Measurements from ENCODE around the gene NCKAP1. TPM values are rescaled to one million over a fixed set of nuclear protein-coding genes. Genes with fewer than 3 reads are reported as not detected.

The NCKAP1 gene
- total RNA-seq, 5 donors from 2014 or later (not counting 1 experiment from before 2014, with no cell fraction given), result 2.6 to 7.6 (median 4.9) TPM

- ATAC-seq (replicated peaks in 1 of 4), result no peak
- Histone ChIP-seq H3K9me3 (no peaks in the 10 kb centered on the region), H3K4me3 (ENCODE audit: control insufficient read depth in 1 of 2, extremely low read depth in 1 of 2, low read length in 1 of 2) (no peak overlapping the region), H3K4me1 (ENCODE audit: control insufficient read depth in 1 of 2, extremely low read depth in 1 of 2, insufficient read depth in 2 of 2, low read length in 2 of 2) (peaks cover 12 to 28% of the 10 kb centered on the region in 2 experiments), H3K27me3 (replicated peaks in 1 of 2; ENCODE audit: control insufficient read depth in 2 of 2, extremely low read depth in 1 of 2, insufficient read depth in 2 of 2, low read length in 1 of 2) (peaks cover 8 to 24% of the 10 kb centered on the region in 2 experiments), H3K27ac (ENCODE audit: low read length) (no peak overlapping the region), H3K36me3 (ENCODE audit: control insufficient read depth in 2 of 2, extremely low read depth in 1 of 2, insufficient read depth in 1 of 2, low read length in 1 of 2) (no peaks in the 10 kb centered on the region)
- DNase-seq, result no peak
- H3K9me3 Mint-ChIP-seq, result no peaks in the 10 kb centered on the region
- peaks cover 29 to 33% (median 33%) of the 10 kb centered on the region in 3 donors for H3K4me1 Mint-ChIP-seq
- H3K4me3 Mint-ChIP-seq, result no peak overlapping the region
- H3K27ac Mint-ChIP-seq, result no peak overlapping the region
- peaks cover 39 to 43% of the 10 kb centered on the region in 2 donors for H3K27me3 Mint-ChIP-seq
- no peaks in the 10 kb centered on the region for H3K36me3 Mint-ChIP-seq
- 78% methylated on average over 2 of the region's 2 CpGs for WGBS (ENCODE audit: insufficient coverage)
- CTCF ChIA-PET, result interaction anchor here in 1 of 2 donors (1.0 to 1.4 kb wide), 3 partner anchors 14 to 38 kb away, joined by 3 to 4 read pairs (median 3); partner anchors contain the start of gene DUSP19
- POLR2A ChIA-PET, result interaction anchor here in 1 of 2 donors (0.9 kb wide), 1 partner anchor 15 kb away, joined by 11 read pairs; no protein-coding TSS in a partner anchor
Measured at GRCh38 chr2:183040604-183041003, 2.3 kb upstream of the NCKAP1 start.

GRCh38 chr2:183037553-183038340 is 510 bp downstream of the NCKAP1 start:
- ATAC-seq (replicated peaks in 1 of 4), result peak; percentile 61 to 76 (median 72)

DNA sequence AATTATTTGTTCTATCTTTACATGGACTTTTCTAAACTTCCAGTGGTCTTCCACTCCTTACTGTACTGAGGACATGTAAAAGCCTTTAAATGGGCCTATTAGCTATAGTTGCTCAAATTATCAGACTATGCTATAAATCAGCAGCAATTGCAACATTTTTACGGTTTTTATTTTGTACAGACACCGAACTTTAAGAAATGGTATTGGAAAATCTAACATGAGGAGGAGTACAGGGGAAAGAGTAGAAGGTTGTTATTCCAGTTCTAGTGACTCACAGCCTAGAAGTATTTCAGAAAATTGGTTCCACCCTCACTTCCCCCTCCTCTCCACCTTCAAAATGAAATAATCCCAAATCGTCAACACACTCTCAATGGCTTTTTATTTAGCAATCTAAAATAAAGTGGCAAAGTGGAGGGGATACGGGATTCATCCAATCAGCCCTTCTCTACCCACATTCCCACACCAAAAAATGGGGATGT is 1.1 kb downstream of the NCKAP1 start:
- H3K4me1 ChIP-seq (ENCODE audit: control insufficient read depth in 1 of 2, extremely low read depth in 1 of 2, insufficient read depth in 2 of 2, low read length in 2 of 2), result peaks cover 12 to 31% of the 10 kb centered on the region in 2 experiments
- H3K4me3 ChIP-seq (ENCODE audit: control insufficient read depth in 1 of 2, extremely low read depth in 1 of 2, low read length in 1 of 2), result peak overlapping the region in 1 of 2 donors; percentile 36
- CTCF ChIA-PET, result interaction anchor here in 1 of 2 donors (0.6 kb wide), 1 partner anchor 333 kb away, joined by 4 read pairs; no protein-coding TSS in a partner anchor
- Mint-ChIP-seq H3K9me3 (no peaks in the 10 kb centered on the region), H3K4me1 (peaks cover 32 to 45% (median 37%) of the 10 kb centered on the region in 3 donors), H3K4me3 (peak overlapping the region; percentile 74 to 82 (median 78)), H3K27ac (no peak overlapping the region), H3K27me3 (peaks cover 32 to 47% of the 10 kb centered on the region in 2 donors), H3K36me3 (no peaks in the 10 kb centered on the region)
- no peak for ATAC-seq (replicated peaks in 1 of 4)
- POLR2A ChIA-PET, result no interaction called here
- no peak overlapping the region for H3K27ac ChIP-seq (ENCODE audit: low read length)
- no CpG with 5 or more reads among the region's 4 CpGs for WGBS (ENCODE audit: insufficient coverage)
- H3K36me3 ChIP-seq (ENCODE audit: control insufficient read depth in 2 of 2, extremely low read depth in 1 of 2, insufficient read depth in 1 of 2, low read length in 1 of 2), result no peaks in the 10 kb centered on the region
- no peaks in the 10 kb centered on the region for H3K9me3 ChIP-seq
- DNase-seq, result peak in 1 of 35 experiments; percentile 8
- peaks cover 13 to 20% of the 10 kb centered on the region in 2 experiments for H3K27me3 ChIP-seq (replicated peaks in 1 of 2; ENCODE audit: control insufficient read depth in 2 of 2, extremely low read depth in 1 of 2, insufficient read depth in 2 of 2, low read length in 1 of 2)

More at GRCh38 chr2:183037553-183038340, 510 bp downstream of the NCKAP1 start:
- Histone ChIP-seq H3K27me3 (replicated peaks in 1 of 2; ENCODE audit: control insufficient read depth in 2 of 2, extremely low read depth in 1 of 2, insufficient read depth in 2 of 2, low read length in 1 of 2) (peaks cover 12 to 18% of the 10 kb centered on the region in 2 experiments), H3K36me3 (ENCODE audit: control insufficient read depth in 2 of 2, extremely low read depth in 1 of 2, insufficient read depth in 1 of 2, low read length in 1 of 2) (no peaks in the 10 kb centered on the region), H3K4me3 (ENCODE audit: control insufficient read depth in 1 of 2, extremely low read depth in 1 of 2, low read length in 1 of 2) (peak overlapping the region in 1 of 2 donors; percentile 36), H3K9me3 (no peaks in the 10 kb centered on the region), H3K4me1 (ENCODE audit: control insufficient read depth in 1 of 2, extremely low read depth in 1 of 2, insufficient read depth in 2 of 2, low read length in 2 of 2) (peaks cover 12 to 31% of the 10 kb centered on the region in 2 experiments), H3K27ac (ENCODE audit: low read length) (no peak overlapping the region)
- DNase-seq, result peak in 27 of 35 experiments; percentile 10 to 47 (median 29)
- ChIA-PET POLR2A (no interaction called here), CTCF (interaction anchor here in 1 of 2 donors (0.7 kb wide), 1 partner anchor 130 kb away, joined by 3 read pairs; no protein-coding TSS in a partner anchor)
- Mint-ChIP-seq H3K4me1 (peaks cover 32 to 45% (median 37%) of the 10 kb centered on the region in 3 donors), H3K4me3 (peak overlapping the region; percentile 74 to 83 (median 82)), H3K36me3 (no peaks in the 10 kb centered on the region), H3K27ac (no peak overlapping the region), H3K27me3 (peaks cover 35 to 50% of the 10 kb centered on the region in 2 donors), H3K9me3 (no peaks in the 10 kb centered on the region)
- under 1% methylated on average over 89 of the region's 91 CpGs for WGBS (ENCODE audit: insufficient coverage)

- CTCF ChIA-PET, result interaction anchor here in 1 of 2 donors (0.6 kb wide), 1 partner anchor 332 kb away, joined by 4 read pairs; no protein-coding TSS in a partner anchor
- ATAC-seq (replicated peaks in 1 of 4) (peak in 1 of 4 experiments; percentile 23), DNase-seq (peak in 2 of 35 experiments; percentile 12 to 55)
- Mint-ChIP-seq H3K27me3 (peaks cover 35 to 39% of the 10 kb centered on the region in 2 donors), H3K9me3 (no peaks in the 10 kb centered on the region), H3K4me1 (peaks cover 32 to 45% (median 37%) of the 10 kb centered on the region in 3 donors), H3K36me3 (no peaks in the 10 kb centered on the region), H3K4me3 (peak overlapping the region; percentile 22 to 82 (median 74)), H3K27ac (no peak overlapping the region)
- Histone ChIP-seq H3K4me1 (ENCODE audit: control insufficient read depth in 1 of 2, extremely low read depth in 1 of 2, insufficient read depth in 2 of 2, low read length in 2 of 2) (peaks cover 12 to 31% of the 10 kb centered on the region in 2 experiments), H3K27ac (ENCODE audit: low read length) (no peak overlapping the region), H3K9me3 (no peaks in the 10 kb centered on the region), H3K36me3 (ENCODE audit: control insufficient read depth in 2 of 2, extremely low read depth in 1 of 2, insufficient read depth in 1 of 2, low read length in 1 of 2) (no peaks in the 10 kb centered on the region), H3K27me3 (replicated peaks in 1 of 2; ENCODE audit: control insufficient read depth in 2 of 2, extremely low read depth in 1 of 2, insufficient read depth in 2 of 2, low read length in 1 of 2) (peaks cover 20% of the 10 kb centered on the region in 2 experiments), H3K4me3 (ENCODE audit: control insufficient read depth in 1 of 2, extremely low read depth in 1 of 2, low read length in 1 of 2) (no peak overlapping the region)
- no CpG with 5 or more reads among the region's 2 CpGs for WGBS (ENCODE audit: insufficient coverage)
- POLR2A ChIA-PET, result no interaction called here
Measured at GRCh38 chr2:183035954-183036669, 2.1 kb downstream of the NCKAP1 start.

DNA sequence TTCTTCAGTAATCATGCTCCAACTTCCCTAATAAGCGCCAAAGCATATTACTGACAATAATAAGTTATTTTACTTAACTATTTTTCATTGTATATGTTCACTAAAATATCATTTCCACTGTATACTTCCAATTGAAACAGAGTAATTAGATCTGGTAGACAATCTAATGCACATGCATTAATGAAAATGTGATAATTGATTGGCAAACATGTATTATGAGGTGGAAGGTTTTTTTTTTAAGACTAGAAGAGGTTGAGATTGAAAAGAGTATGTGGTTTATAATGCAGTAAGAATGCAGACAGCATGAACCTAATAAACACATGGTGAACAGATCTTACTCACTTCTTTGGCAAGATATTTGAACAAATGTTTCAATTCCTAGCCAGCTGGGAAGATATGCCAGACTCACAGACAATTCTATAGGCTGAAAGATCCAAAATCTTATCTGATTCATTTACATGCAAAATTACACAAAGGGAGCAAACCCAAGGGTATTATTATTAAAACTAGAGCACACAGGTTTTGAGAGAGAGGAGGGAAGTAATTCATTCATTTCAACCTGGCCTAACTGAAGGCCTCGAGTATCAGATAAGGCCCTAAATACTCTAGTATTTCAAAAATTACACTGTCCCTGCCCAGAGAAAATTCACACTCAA is 2.8 kb downstream of the NCKAP1 start:
- H3K4me1 Mint-ChIP-seq, result peaks cover 32 to 45% (median 37%) of the 10 kb centered on the region in 3 donors
- Histone ChIP-seq H3K4me3 (ENCODE audit: control insufficient read depth in 1 of 2, extremely low read depth in 1 of 2, low read length in 1 of 2) (no peak overlapping the region), H3K36me3 (ENCODE audit: control insufficient read depth in 2 of 2, extremely low read depth in 1 of 2, insufficient read depth in 1 of 2, low read length in 1 of 2) (no peaks in the 10 kb centered on the region), H3K4me1 (ENCODE audit: control insufficient read depth in 1 of 2, extremely low read depth in 1 of 2, insufficient read depth in 2 of 2, low read length in 2 of 2) (peaks cover 12 to 31% of the 10 kb centered on the region in 2 experiments), H3K27me3 (replicated peaks in 1 of 2; ENCODE audit: control insufficient read depth in 2 of 2, extremely low read depth in 1 of 2, insufficient read depth in 2 of 2, low read length in 1 of 2) (peaks cover 15 to 24% of the 10 kb centered on the region in 2 experiments), H3K9me3 (no peaks in the 10 kb centered on the region), H3K27ac (ENCODE audit: low read length) (no peak overlapping the region)
- WGBS (ENCODE audit: insufficient coverage), result no CpG with 5 or more reads among the region's 2 CpGs
- H3K27ac Mint-ChIP-seq, result no peak overlapping the region
- H3K9me3 Mint-ChIP-seq, result no peaks in the 10 kb centered on the region
- peaks cover 37 to 39% of the 10 kb centered on the region in 2 donors for H3K27me3 Mint-ChIP-seq
- CTCF ChIA-PET, result no interaction called here
- peak overlapping the region in 1 of 3 donors; percentile 25 for H3K4me3 Mint-ChIP-seq
- no peak for ATAC-seq (replicated peaks in 1 of 4)
- DNase-seq, result no peak
- POLR2A ChIA-PET, result no interaction called here
- H3K36me3 Mint-ChIP-seq, result no peaks in the 10 kb centered on the region
